Measurements from ENCODE around the gene MED7. TPM values are rescaled to one million over a fixed set of nuclear protein-coding genes. Genes with fewer than 3 reads are reported as not detected.

Gene MED7
- polyA plus RNA-seq, 2 of the 4 experiments (the other 2 are of a cell fraction): 22.6 to 23.0 TPM

DNA sequence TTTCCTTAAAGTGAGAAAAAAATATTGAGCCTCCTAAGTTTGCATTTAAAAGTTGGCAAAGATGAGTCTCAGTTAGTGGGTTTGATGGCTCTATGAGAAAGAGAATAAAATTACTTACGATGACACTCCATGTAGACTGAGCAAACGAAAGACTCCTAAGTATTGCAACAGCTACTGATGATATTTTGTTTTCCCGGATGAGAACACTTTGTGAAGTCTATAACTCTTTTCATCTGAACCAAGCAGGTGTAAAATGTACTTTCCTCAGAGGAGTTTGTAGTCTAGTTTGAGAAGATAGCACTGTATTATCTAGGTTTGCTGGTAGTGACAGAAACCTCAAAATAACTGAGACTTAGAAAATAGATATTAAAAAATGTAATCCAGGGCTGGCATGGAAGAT is 36.3 kb upstream of the MED7 start:
- no peak for FAIRE-seq
- Histone ChIP-seq H3K27ac (no peak overlapping the region), H3K4me3 (no peak overlapping the region), H3K4me1 (no peaks in the 10 kb centered on the region), H3K9me3 (no peaks in the 10 kb centered on the region; the same call in 2 of the 3 replicates), H3K4me2 (no peak overlapping the region)
- TF ChIP-seq POLR2AphosphoS2 (conservative IDR thresholded peaks at IDR 0.05; ENCODE audit: low read length) (no peak), ZSCAN20 (CRISPR knock-in tag; IDR thresholded peaks at IDR 0.05) (no peak), NR3C1 (IDR thresholded peaks at IDR 0.05) (no peak), ELK1 (IDR thresholded peaks at IDR 0.05; ENCODE audit: low read depth, low read length) (no peak), MAZ (IDR thresholded peaks at IDR 0.05; ENCODE audit: borderline replicate concordance, low read depth, low read length) (no peak), PHF8 (IDR thresholded peaks at IDR 0.05; ENCODE audit: borderline replicate concordance, low read depth) (no peak), SREBF2 (IDR thresholded peaks at IDR 0.05) (no peak), RCOR1 (IDR thresholded peaks at IDR 0.05; ENCODE audit: low read depth, low read length) (no peak), MYC (IDR thresholded peaks at IDR 0.05; ENCODE audit: borderline replicate concordance, low read length) (no peak)
- WGBS (ENCODE audit: missing lambda C conversion rate): 4% methylated on average over 3 of the region's 3 CpGs
- POLR2A ChIA-PET: no interaction called here
- no peak for DNase-seq (ENCODE audit: low read depth in 1 of 2, low spot score in 1 of 2)
- CTCF ChIA-PET: interaction anchor here (2.2 kb wide), 1 partner anchor 30 kb away, joined by 5 read pairs; no protein-coding TSS in a partner anchor
- no peak for ATAC-seq

- POLR2A ChIA-PET: no interaction called here
- CTCF ChIA-PET: interaction anchor here (2.2 kb wide), 1 partner anchor 29 kb away, joined by 5 read pairs; no protein-coding TSS in a partner anchor
- 3% methylated on average over 6 of the region's 6 CpGs for WGBS (ENCODE audit: missing lambda C conversion rate)
- TF ChIP-seq NPAS2 (CRISPR knock-in tag; IDR thresholded peaks at IDR 0.05; ENCODE audit: borderline replicate concordance) (no peak), RARB (CRISPR knock-in tag; IDR thresholded peaks at IDR 0.05) (no peak), FOXS1 (CRISPR knock-in tag; IDR thresholded peaks at IDR 0.05) (no peak), CBX2 (IDR thresholded peaks at IDR 0.05; ENCODE audit: borderline replicate concordance, low read depth) (no peak), POLR2AphosphoS2 (conservative IDR thresholded peaks at IDR 0.05; ENCODE audit: low read length) (no peak), CEBPB (IDR thresholded peaks at IDR 0.05) (no peak), CHD4 (IDR thresholded peaks at IDR 0.05; ENCODE audit: borderline replicate concordance) (no peak), SREBF2 (IDR thresholded peaks at IDR 0.05) (no peak), FOSL2 (IDR thresholded peaks at IDR 0.05) (no peak), FOSL2 (CRISPR knock-in tag; IDR thresholded peaks at IDR 0.05) (no peak), ESRRA (IDR thresholded peaks at IDR 0.05; ENCODE audit: borderline replicate concordance, low read length) (no peak), NFE2L2 (conservative IDR thresholded peaks at IDR 0.05; ENCODE audit: low read length) (no peak), ZC3H11A (IDR thresholded peaks at IDR 0.05) (no peak), CHD2 (IDR thresholded peaks at IDR 0.05; ENCODE audit: low read length, partially characterized antibody) (no peak), JUN (IDR thresholded peaks at IDR 0.05) (no peak), MAFK (IDR thresholded peaks at IDR 0.05; ENCODE audit: partially characterized antibody) (no peak)
- TF ChIP-seq, protein P1, sequence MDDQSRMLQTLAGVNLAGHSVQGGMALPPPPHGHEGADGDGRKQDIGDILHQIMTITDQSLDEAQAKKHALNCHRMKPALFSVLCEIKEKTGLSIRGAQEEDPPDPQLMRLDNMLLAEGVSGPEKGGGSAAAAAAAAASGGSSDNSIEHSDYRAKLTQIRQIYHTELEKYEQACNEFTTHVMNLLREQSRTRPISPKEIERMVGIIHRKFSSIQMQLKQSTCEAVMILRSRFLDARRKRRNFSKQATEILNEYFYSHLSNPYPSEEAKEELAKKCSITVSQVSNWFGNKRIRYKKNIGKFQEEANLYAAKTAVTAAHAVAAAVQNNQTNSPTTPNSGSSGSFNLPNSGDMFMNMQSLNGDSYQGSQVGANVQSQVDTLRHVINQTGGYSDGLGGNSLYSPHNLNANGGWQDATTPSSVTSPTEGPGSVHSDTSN (IDR thresholded peaks at IDR 0.05): no peak
- TF ChIP-seq, protein P2, sequence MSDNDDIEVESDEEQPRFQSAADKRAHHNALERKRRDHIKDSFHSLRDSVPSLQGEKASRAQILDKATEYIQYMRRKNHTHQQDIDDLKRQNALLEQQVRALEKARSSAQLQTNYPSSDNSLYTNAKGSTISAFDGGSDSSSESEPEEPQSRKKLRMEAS (IDR thresholded peaks at IDR 0.05): no peak
- TF ChIP-seq, protein P3, sequence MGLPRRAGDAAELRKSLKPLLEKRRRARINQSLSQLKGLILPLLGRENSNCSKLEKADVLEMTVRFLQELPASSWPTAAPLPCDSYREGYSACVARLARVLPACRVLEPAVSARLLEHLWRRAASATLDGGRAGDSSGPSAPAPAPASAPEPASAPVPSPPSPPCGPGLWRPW (IDR thresholded peaks at IDR 0.05): no peak
- TF ChIP-seq, protein P4, sequence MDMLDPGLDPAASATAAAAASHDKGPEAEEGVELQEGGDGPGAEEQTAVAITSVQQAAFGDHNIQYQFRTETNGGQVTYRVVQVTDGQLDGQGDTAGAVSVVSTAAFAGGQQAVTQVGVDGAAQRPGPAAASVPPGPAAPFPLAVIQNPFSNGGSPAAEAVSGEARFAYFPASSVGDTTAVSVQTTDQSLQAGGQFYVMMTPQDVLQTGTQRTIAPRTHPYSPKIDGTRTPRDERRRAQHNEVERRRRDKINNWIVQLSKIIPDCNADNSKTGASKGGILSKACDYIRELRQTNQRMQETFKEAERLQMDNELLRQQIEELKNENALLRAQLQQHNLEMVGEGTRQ (IDR thresholded peaks at IDR 0.05): no peak
- TF ChIP-seq, protein P5, sequence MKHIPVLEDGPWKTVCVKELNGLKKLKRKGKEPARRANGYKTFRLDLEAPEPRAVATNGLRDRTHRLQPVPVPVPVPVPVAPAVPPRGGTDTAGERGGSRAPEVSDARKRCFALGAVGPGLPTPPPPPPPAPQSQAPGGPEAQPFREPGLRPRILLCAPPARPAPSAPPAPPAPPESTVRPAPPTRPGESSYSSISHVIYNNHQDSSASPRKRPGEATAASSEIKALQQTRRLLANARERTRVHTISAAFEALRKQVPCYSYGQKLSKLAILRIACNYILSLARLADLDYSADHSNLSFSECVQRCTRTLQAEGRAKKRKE (CRISPR knock-in tag; IDR thresholded peaks at IDR 0.05; ENCODE audit: low read depth): no peak
- H3K27ac ChIP-seq: no peak overlapping the region
- no peak for ATAC-seq
- H3K4me3 ChIP-seq: no peak overlapping the region
- no peaks in the 10 kb centered on the region for H3K9me3 ChIP-seq
- H3K4me1 ChIP-seq: no peaks in the 10 kb centered on the region
- DNase-seq (ENCODE audit: low read depth in 1 of 2, low spot score in 1 of 2): peak in 1 of 2 experiments; percentile 4
- FAIRE-seq: no peak
- H3K4me2 ChIP-seq: no peak overlapping the region
Measured at GRCh38 chr5:157177953-157178352, 35.3 kb upstream of the MED7 start.
